Fibroblast of mammary gland (primary cell): ENCODE measurements around the gene THOC1.

Experiments used
- DNase-seq: peaks from one replicate; pipeline ENCODE4 v3.0.0-alpha.2; 2010; ENCODE audit warnings: low read depth
- H3K4me3 ChIP-seq: 2 replicates; pipeline ENCODE4 v1.5.1; 2011; ENCODE audit warnings: low read depth, mild to moderate bottlenecking, low read length, moderate library complexity; ENCODE audit not compliant: control insufficient read depth
- CTCF ChIP-seq: conservative IDR thresholded peaks from 2 replicates; pipeline ENCODE4 v1.5.1; 2011; ENCODE audit warnings: low read depth, low read length, inconsistent platforms; ENCODE audit not compliant: control insufficient read depth, insufficient read depth

Gene THOC1

GRCh38 chr18:189254-189653 lies 78.6 kb downstream of the THOC1 start:
- H3K4me3 ChIP-seq, result no peak overlapping the region
- no peak for DNase-seq
- no peak for TF ChIP-seq CTCF

GRCh38 chr18:183769-184168 lies 84.1 kb downstream of the THOC1 start:
- TF ChIP-seq CTCF, result no peak
- no peak overlapping the region for H3K4me3 ChIP-seq
- DNase-seq, result peak; percentile 48

GRCh38 chr18:181711-182110 lies 86.1 kb downstream of the THOC1 start:
- TF ChIP-seq CTCF, result no peak
- no peak overlapping the region for H3K4me3 ChIP-seq
- DNase-seq, result no peak

GRCh38 chr18:179499-179898 lies 88.3 kb downstream of the THOC1 start:
- TF ChIP-seq CTCF, result no peak
- no peak overlapping the region for H3K4me3 ChIP-seq
- DNase-seq, result no peak

- no peak for TF ChIP-seq CTCF
- no peak for DNase-seq
- no peak overlapping the region for H3K4me3 ChIP-seq
Measured at GRCh38 chr18:172361-172760, 95.5 kb downstream of the THOC1 start.
